Endometrial microvascular endothelial cells (primary cell): Measurements from ENCODE around the gene ZNF776. TPM values are rescaled to one million over a fixed set of nuclear protein-coding genes. Genes with fewer than 3 reads are reported as not detected.
"Not testable (repeated sequence)": the region's sequence is repeated elsewhere in the genome, so short reads cannot be mapped to it uniquely, and the experiment has no call there.

Experiments used
- in situ Hi-C: cut with HindIII; loops from 2 replicates; pipeline ENCODE4 v1.10.0; 2017; ENCODE audit warnings: low sequenced_read_pairs, low pct_unique_long_range_greater_than_20kb; ENCODE audit errors: inconsistent ontology term
- total RNA-seq: library from RNA; depleted of rRNA; stranded (reverse); fragments of >200 nt; gene quantifications from one replicate; pipeline ENCODE4 v1.2.3, GENCODE V29; 2015; ENCODE audit errors: inconsistent ontology term

The ZNF776 gene
- total RNA-seq, 1 donor from 2014 or later, result 6.3 TPM

- in situ Hi-C loops, result no loop called here
Measured at GRCh38 chr19:57773488-57773887, 26.9 kb downstream of the ZNF776 start.

- in situ Hi-C loops, result no loop called here
Measured at GRCh38 chr19:57776764-57777296, 30.2 kb downstream of the ZNF776 start.

GRCh38 chr19:57778336-57778735, 31.7 kb downstream of the ZNF776 start:
- in situ Hi-C loops, result no loop called here

- in situ Hi-C loops, result no loop called here
Measured at GRCh38 chr19:57779220-57779845, 32.7 kb downstream of the ZNF776 start.

GRCh38 chr19:57786286-57786685, 39.7 kb downstream of the ZNF776 start:
- in situ Hi-C loops, result no loop called here

GRCh38 chr19:57786906-57787305, 40.3 kb downstream of the ZNF776 start:
- in situ Hi-C loops, result no loop called here

- in situ Hi-C loops, result no loop called here
Measured at GRCh38 chr19:57788114-57788692, 41.6 kb downstream of the ZNF776 start.

GRCh38 chr19:57789288-57789687, 42.7 kb downstream of the ZNF776 start:
- in situ Hi-C loops, result no loop called here

GRCh38 chr19:57796580-57796979, 50.0 kb downstream of the ZNF776 start:
- in situ Hi-C loops, result not testable (repeated sequence)

GRCh38 chr19:57800696-57801095, 54.1 kb downstream of the ZNF776 start:
- in situ Hi-C loops, result no loop called here

GRCh38 chr19:57802269-57802668, 55.7 kb downstream of the ZNF776 start:
- in situ Hi-C loops, result no loop called here

- in situ Hi-C loops, result no loop called here
Measured at GRCh38 chr19:57803265-57803593, 56.6 kb downstream of the ZNF776 start.

- in situ Hi-C loops, result no loop called here
Measured at GRCh38 chr19:57803594-57804325, 57.1 kb downstream of the ZNF776 start.

- in situ Hi-C loops, result no loop called here
Measured at GRCh38 chr19:57807541-57807940, 60.9 kb downstream of the ZNF776 start.

Other genes starting within 250 kb of the ZNF776 start
- 2.0 TPM for gene ZNF773, start 246.9 kb upstream of the ZNF776 start, total RNA-seq
- gene ZNF549, start 219.5 kb upstream of the ZNF776 start, total RNA-seq, result 1.0 TPM
- gene ZNF550, start 187.0 kb upstream of the ZNF776 start, total RNA-seq, result 3.1 TPM
- gene ZNF416, start 167.9 kb upstream of the ZNF776 start, total RNA-seq, result 2.5 TPM
- gene ZIK1, start 162.7 kb upstream of the ZNF776 start, total RNA-seq, result 0.28 TPM
- gene ZNF530, start 146.9 kb upstream of the ZNF776 start, total RNA-seq, result 14.5 TPM
- gene ZNF134, start 132.6 kb upstream of the ZNF776 start, total RNA-seq, result 5.9 TPM
- gene ZNF211, start 113.6 kb upstream of the ZNF776 start, total RNA-seq, result 1.7 TPM
- gene ZSCAN4, start 77.9 kb upstream of the ZNF776 start, total RNA-seq, result not detected
- 5.1 TPM for gene ZNF551, start 64.8 kb upstream of the ZNF776 start, total RNA-seq
- gene ZNF154, start 37.6 kb upstream of the ZNF776 start, total RNA-seq, result under 0.01 TPM
- 4.1 TPM for gene ZNF671, start 19.2 kb upstream of the ZNF776 start, total RNA-seq
- gene ZNF586, start 22.9 kb downstream of the ZNF776 start, total RNA-seq, result 11.5 TPM
- 3.4 TPM for gene ZNF552, start 68.1 kb downstream of the ZNF776 start, total RNA-seq
- gene ZNF587B, start 83.5 kb downstream of the ZNF776 start, total RNA-seq, result 7.4 TPM
- 35.4 TPM for gene ZNF587, start 103.0 kb downstream of the ZNF776 start, total RNA-seq
- 1.7 TPM for gene ZNF814, start 142.2 kb downstream of the ZNF776 start, total RNA-seq
- 4.8 TPM for gene ZNF417, start 169.8 kb downstream of the ZNF776 start, total RNA-seq
- under 0.01 TPM for gene ZNF418, start 188.6 kb downstream of the ZNF776 start, total RNA-seq
- gene ZNF256, start 200.9 kb downstream of the ZNF776 start, total RNA-seq, result 0.84 TPM
- not detected for gene C19orf18, start 227.7 kb downstream of the ZNF776 start, total RNA-seq